HS-27A (cell line): ENCODE measurements around the gene DEDD.
A peak's percentile ranks its signal among the peaks of the same experiment; 100 is the strongest.

Experiments
- DNase-seq: peaks from one replicate; pipeline ENCODE4 v3.0.0-alpha.2; 2012; ENCODE audit warnings: low read depth, missing footprints

Gene DEDD

DNA sequence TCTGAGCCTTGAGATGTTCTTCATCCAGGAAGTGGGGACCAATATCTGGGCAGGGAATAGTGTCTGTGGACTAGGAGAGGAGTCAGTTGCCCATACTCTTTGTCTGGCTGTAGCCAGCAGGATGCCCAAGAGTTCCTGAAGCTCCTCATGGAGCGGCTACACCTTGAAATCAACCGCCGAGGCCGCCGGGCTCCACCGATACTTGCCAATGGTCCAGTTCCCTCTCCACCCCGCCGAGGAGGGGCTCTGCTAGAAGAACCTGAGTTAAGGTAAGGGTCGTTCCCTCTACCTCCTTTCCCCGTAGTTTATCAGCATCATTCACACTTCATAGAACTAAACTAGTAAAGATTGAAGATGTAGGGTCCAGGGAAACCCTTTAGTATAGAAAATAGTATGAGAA, 30.3 kb upstream of the DEDD start:
- no peak for DNase-seq

DNA sequence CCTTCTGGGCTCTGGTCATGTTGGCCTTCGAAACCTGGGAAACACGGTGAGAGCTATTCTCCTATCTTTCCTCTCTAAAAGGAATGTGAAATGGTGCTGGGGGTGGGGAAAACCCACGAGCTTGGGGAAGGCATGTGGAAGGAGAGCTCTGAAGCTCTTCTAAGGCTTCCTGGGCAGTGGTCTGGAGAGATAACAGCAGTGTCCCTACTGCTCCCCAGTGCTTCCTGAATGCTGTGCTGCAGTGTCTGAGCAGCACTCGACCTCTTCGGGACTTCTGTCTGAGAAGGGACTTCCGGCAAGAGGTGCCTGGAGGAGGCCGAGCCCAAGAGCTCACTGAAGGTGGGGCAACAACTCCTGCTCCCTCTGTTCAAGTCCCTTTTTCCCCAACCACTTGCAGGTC, 29.6 kb upstream of the DEDD start:
- no peak for DNase-seq

DNA sequence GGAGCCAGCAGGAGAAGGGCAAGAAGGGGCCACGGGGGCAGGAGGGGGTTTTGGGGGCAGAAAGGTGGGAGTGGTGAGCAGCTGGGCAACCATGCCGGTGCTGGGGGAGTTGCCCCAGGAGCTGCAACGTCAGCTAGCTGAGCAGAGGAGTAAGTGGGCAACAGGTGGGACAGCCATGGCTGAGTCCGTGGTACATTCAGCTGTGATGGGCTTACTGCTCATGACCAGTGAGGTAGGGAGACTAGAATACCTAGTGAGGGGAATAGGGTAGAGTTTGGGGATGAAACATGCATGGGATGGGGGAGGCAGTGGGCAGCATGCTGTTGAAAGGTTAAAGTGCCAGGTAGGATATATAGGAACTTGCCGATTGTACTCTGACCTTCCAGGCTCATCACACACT, 29.2 kb upstream of the DEDD start:
- DNase-seq: no peak

- no peak for DNase-seq
These were observed 28.2 kb upstream of the DEDD start for GRCh38 chr1:161160671-161161145.

DNA sequence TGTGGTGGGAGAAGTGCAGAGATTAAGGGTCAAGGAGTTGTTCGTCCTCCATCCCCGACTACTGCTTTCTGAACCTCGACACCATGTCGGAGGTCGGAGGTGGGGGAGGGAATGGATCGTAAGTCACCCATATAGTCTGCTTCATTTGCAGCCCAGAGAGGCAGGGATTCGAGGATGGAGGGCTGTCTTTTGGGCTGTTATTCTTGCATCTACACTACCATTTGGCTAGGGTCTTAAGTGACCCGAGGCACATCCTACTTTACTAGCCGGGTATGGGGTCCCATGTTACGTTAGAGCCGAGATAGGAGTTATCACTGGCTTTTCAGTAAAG, 27.4 kb upstream of the DEDD start:
- DNase-seq: no peak

DNA sequence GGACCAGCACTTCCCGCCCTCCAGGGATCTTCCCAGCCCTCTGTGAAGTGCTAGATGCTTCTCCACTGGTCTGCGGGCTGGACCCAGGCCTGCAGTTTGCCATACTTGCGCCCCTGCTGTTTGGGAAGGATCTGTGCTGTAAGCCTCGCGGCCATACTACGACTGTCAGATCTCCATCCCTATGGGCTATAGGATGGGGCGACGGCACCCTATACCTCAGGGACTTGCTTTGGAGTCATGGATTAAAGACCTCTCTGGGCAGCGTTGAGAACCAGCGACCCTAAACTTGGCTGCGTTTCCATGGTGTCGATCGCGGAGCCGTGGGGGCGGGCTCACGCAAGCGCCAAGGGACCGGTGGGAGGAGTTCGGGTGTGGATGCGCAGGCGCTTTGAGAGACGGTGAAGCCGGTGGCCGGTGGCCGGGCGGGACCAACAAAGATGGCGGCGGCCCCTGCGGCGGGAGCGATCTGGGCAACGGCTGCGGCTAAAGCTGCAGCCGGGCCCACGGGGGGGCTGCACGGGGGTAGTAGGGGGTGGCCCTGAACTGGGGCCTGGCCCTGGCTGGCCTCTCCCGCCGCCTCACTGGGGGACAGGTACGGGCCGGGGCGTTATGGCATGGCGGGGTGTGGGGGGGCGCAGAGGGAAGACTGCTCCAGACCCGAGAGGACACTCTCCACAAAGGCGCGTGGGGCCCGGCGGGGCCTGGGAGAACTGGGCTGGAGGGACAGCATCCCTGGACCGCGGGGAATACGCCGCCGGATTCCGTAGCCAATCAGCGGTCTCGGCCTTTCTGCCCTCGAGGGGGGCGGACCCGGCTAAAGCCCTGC, 26.8 kb upstream of the DEDD start, which contains the start of gene USP21:
Gene USP21 (plus strand): TSS at position 414 of the 826 bp plus-strand sequence. CDS start 1,141 bp downstream, outside the sequence.
- DNase-seq: peak; percentile 66

GRCh38 chr1:161158316-161159010, 26.0 kb upstream of the DEDD start:
- DNase-seq: no peak

GRCh38 chr1:161157867-161158266, 25.4 kb upstream of the DEDD start:
- DNase-seq: no peak

GRCh38 chr1:161153682-161154337, 21.3 kb upstream of the DEDD start, which contains the start of gene UFC1:
UFC1 (plus strand) TSS chr1:161153978; CDS start chr1:161153998, 20 bp downstream.
- peak; percentile 77 for DNase-seq

- no peak for DNase-seq
These were observed 20.7 kb upstream of the DEDD start for GRCh38 chr1:161153176-161153575.

DNA sequence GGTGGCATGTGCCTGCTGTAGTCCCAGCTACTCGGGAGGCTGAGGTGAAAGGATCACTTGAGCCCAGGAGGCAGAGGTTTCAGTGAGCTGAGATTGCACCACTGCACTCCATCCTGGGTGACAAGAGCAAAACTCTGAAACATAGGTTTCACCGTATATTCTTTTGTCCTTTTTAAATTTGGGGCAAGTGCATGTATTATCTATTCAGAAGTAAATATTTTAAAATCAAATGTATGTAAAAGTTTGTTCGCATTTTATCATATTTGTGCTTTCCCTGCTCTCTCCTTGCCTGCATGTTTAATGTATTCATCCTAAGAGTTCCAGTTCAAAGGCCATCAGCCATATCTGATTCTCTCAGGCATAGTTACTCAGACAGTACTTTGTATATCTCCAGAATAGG, 13.4 kb upstream of the DEDD start:
- no peak for DNase-seq

DNA sequence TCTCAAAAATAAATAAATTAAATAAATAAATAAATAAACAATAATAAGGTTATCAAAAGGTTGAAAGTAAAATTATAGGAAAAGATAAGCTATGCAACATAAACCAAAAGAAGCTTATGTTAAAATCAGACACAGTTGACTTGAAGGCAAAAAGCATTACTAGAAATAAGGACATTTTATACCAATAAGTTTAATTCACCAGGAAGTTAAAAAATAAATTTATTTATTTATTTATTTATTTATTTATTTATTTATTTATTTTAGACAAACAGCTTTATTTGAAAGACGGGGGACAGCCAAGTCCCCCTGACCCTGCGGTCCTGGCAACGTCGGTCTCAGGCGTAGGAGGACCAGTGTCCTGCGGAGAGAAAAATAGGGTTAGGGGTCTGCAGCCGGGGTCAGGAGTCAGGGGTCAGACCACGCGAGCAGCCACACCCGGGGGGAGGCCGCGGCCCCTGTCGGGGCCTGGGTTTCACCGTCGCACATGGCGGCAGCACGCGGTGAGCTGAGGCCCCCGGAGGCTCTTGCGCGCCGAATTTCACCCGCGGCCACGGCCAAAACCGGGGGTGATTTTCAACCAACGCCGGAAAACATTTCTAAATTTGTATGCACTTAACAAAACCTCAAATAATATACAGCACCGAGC, 8.4 kb upstream of the DEDD start:
- DNase-seq: no peak

DNA sequence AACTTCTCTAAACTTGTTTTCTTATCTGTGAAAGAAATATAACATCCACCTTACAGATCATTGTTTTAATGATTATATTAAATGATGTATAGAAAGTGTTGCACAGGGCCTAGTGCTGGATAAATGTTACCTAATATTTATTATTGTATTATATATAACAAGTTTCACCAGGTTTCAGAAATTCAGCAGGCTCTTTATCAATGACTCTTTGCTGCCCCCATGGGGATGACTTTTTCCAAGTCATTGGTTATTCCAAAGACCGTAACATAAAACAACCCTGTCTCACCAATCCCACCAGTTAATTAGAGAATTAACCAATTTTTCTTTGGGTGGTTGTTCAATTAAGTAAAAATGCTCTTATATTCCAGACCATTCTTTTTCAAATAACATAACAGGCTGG, 7.3 kb upstream of the DEDD start:
- DNase-seq: no peak

DNA sequence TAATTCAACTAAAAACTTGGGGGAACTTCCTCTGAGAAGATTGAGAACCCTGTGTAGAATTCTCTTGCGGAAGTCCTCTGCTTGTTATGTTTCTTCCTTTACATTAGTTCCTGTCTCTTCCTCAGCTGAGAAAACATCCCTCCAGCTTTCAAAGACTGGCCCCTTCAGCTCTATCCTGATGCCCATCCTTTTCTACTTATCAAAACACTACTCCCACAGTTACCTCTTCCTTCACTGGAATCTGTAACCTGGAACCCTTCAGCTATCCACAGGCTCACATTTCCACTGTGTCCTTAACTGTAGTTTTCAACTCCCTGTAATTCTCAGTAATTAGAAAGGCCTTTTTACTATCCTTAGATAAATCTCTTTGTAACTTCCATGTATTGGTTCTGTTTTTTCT, 6.0 kb upstream of the DEDD start:
- DNase-seq: no peak

DNA sequence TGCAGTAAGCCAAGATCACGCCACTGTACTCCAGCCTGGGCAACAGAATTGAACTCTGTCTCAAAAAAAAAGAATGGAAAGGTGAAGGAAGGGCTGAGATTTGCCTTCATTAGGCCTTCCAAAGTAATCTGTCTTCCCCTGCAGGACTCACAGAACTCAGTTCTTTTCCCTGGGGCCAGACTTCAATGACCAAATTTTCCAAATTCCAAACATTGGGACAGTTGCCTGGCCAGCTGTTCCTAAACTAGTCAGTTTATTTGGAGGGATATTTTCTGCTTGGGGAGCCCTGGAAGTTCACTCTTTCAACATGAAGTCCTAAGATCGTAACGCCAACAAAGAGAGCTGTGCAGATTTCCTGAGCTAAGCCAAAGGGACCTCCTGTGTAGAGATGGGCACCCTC, 5.4 kb upstream of the DEDD start:
- DNase-seq: no peak

- DNase-seq: no peak
These were observed 813 bp upstream of the DEDD start for GRCh38 chr1:161133220-161133740.

GRCh38 chr1:161131523-161132409, 701 bp downstream of the DEDD start:
- DNase-seq: no peak

DNA sequence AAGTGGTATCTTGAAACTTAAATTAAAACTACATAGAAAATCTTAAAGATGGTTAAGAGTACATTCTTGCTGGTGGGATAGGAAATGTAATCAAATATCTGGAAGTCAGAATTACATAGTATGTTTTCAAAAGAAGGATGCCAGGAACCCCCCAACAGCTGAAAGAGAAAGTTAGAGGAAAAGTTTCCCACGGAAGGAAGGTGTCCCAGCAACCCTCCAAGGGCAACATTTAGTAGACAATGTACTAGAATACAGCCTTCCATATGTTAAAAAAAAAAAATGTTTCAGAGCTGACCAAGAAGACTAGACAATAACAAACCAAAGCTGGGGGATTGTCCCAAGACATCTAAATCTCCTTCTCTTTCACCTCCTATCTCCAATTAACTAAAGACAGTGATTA, 2.2 kb downstream of the DEDD start:
- no peak for DNase-seq

- DNase-seq: no peak
These were observed 3.7 kb downstream of the DEDD start for GRCh38 chr1:161128591-161129420.

DNA sequence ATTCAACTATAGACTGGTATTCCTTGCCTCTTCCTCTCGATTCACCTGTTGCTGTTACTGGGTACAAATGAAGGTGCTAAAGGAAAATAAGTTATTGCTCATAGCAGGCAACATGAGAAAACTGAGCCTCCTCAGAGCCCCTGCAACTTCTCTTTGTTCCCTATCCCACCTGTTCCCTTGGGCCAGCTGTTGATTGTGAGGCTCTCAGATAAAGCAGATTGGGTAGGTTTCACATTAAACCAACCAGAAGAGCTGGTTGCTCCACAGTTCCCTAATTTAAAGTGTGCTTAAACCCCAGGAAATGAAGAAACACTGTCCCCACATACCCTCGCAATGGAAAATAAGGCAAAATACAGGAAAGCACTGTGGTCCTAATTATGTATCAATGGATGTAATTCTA, 4.8 kb downstream of the DEDD start:
- no peak for DNase-seq
